Epithelial cell of proximal tubule (primary cell): ENCODE results near the gene LGALS14. TPM values are rescaled to one million over a fixed set of nuclear protein-coding genes. Genes with fewer than 3 reads are reported as not detected.

Source experiments
- DNase-seq: peaks from one replicate; pipeline ENCODE4 v3.0.0-alpha.2; 2011; ENCODE audit warnings: low read depth
- H3K4me3 ChIP-seq: 2 replicates; pipeline ENCODE4 v1.5.1; 2011; ENCODE audit warnings: low read depth, mild to moderate bottlenecking, low read length
- total RNA-seq: library from RNA; depleted of rRNA; stranded (reverse); fragments of >200 nt; gene quantifications from 2 replicates; pipeline ENCODE4 v1.2.3, GENCODE V29; 2015
- TF ChIP-seq, protein P1 (sequence below): conservative IDR thresholded peaks from 2 replicates; pipeline ENCODE4 v1.5.1; 2012; ENCODE audit warnings: low read depth, mild to moderate bottlenecking, low read length

LGALS14 gene
- total RNA-seq, 1 donor from 2014 or later, result not detected

DNA sequence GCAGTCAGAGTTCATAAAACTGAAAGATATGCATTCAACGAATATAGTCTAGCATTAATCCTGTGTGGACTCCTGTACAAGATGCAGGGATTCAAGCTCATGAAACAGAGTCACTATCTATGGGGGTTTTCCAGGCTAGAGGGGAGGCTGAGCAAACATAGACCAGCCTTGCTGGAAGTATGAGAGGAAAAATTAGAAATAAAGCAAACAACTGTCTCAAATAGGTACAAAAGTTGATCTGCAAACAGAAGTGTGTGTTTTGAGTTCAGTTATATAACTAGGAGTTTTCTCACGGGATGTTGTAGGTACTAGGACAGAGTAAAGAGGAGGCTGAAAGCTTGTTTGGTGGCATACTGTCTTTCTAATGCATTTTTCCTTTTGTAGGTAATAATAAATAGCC, 8.5 kb upstream of the LGALS14 start:
- TF ChIP-seq, protein P1, sequence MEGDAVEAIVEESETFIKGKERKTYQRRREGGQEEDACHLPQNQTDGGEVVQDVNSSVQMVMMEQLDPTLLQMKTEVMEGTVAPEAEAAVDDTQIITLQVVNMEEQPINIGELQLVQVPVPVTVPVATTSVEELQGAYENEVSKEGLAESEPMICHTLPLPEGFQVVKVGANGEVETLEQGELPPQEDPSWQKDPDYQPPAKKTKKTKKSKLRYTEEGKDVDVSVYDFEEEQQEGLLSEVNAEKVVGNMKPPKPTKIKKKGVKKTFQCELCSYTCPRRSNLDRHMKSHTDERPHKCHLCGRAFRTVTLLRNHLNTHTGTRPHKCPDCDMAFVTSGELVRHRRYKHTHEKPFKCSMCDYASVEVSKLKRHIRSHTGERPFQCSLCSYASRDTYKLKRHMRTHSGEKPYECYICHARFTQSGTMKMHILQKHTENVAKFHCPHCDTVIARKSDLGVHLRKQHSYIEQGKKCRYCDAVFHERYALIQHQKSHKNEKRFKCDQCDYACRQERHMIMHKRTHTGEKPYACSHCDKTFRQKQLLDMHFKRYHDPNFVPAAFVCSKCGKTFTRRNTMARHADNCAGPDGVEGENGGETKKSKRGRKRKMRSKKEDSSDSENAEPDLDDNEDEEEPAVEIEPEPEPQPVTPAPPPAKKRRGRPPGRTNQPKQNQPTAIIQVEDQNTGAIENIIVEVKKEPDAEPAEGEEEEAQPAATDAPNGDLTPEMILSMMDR, result no peak
- DNase-seq, result no peak
- H3K4me3 ChIP-seq, result no peak overlapping the region

DNA sequence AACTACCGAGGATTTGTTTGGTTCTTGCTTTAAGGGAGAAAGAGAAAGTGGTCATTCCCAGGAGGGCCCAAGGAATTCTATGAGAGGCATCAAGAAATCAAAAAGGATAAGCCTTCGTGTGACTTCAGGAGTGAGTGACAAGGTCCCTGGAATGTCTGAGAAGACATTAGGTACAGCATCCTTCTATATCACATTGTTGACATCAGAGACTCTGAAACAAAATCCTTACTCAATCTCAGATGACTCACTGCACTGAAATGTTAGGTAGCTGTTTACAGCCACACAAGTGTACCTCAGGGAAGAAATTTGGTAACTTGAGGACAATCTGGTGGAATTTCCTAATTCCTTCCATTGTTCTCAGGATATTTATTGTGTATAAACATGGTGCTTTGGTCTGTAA, 7.9 kb upstream of the LGALS14 start:
- no peak for DNase-seq
- TF ChIP-seq, protein P1, result no peak
- H3K4me3 ChIP-seq, result no peak overlapping the region

DNA sequence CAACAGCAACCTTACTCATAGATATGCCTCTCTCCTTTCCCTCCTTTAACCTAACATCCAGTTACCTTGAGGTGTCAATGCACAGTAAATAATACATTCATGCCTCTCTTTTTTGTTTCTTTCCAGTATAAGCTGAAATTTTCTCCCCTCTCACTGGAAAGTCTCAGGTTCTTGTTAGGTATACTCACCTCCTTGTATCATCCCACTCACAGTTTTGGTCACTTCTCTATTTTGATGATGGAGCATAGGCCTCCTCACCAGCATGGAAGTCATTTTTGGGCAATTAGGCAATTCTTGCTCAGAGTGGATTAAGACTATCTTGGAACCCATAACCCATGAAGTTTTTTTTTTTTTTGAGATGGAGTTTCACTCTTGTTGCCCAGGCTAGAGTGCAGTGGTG, 5.7 kb upstream of the LGALS14 start:
- H3K4me3 ChIP-seq, result no peak overlapping the region
- TF ChIP-seq, protein P1, result no peak

DNA sequence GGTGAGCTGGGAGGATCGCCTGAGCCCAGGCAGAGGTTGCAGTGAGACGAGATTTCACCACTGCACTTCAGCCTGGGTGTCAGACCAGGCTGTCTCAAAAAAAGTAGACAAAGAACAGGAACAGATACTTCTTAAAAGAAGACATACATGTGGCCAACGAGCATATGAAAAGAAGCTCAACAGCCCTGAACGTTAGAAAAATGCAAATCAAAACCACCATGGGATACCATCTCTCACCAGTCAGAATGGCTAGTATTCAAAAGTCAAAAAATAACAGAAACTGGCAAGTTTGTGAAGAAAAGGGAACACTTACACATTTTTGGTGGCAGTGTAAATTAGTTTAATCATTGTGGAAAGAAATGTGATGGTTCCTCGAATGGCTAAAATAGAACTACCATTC, 3.0 kb upstream of the LGALS14 start:
- H3K4me3 ChIP-seq, result no peak overlapping the region
- TF ChIP-seq, protein P1, result no peak
- DNase-seq, result no peak

More for the DNA sequence above, 5.7 kb upstream of the LGALS14 start:
- DNase-seq, result no peak

DNA sequence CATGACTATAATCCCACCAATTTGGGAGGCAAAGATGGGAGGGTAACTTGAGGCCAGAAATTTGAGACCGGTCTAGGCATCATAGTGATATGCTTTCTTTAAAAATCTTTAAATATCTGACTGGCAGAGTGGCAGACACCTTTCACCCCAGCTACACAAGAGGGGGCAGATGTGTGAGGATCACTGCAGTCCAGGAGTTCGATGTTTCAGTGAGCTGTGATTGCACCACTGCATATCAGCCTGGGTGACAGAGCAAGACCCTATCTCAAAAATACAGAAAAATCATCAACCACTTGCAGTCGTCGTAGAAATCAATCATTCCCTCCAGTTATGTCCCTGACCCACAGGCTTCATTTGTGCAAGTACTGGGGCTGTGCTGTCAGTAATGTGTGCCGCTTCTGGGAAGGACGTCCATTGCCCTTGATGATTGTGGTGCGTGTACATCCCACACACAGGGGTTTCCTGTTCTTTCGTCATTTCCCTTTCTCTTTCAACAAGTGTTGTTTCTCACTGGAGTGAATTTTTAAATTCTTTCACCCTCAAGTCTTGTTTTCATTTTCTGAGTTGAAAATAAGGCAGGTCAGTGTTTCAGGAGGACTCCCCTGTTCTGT, 1.4 kb downstream of the LGALS14 start:
- TF ChIP-seq, protein P1, result no peak
- H3K4me3 ChIP-seq, result no peak overlapping the region

DNA sequence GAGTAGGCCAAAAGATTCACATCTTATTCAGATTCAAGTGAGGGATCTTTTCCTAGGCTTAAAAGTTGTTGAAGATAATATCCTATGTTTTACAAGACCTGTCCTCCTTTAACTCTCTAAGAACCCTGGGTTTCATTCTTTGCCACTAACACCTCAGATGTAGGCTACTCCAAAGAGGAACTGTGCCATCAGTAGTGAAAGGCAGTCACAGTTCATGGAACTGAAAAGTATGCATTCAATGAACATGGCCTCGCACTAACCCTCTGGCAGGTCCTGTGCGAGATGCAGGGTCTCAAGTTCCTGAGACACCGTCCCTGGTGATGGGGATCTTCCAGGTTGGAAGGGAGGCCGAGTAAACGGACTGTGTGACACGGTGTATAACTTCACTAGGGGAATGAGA, 4.3 kb downstream of the LGALS14 start:
- H3K4me3 ChIP-seq, result no peak overlapping the region
- TF ChIP-seq, protein P1, result no peak
- no peak for DNase-seq

More for the DNA sequence above, 1.4 kb downstream of the LGALS14 start:
- DNase-seq, result no peak
